ENCODE results near the gene ITPR2.

The ITPR2 gene

GRCh38 chr12:26711072-26711471, 121.9 kb downstream of the ITPR2 start:
- no peak for DNase-seq

- DNase-seq: no peak
Observed at GRCh38 chr12:26705851-26706250, 127.1 kb downstream of the ITPR2 start.

GRCh38 chr12:26704684-26705460, 128.1 kb downstream of the ITPR2 start:
- peak in 2 of 56 donors; percentile 8 to 23 for DNase-seq

GRCh38 chr12:26704214-26704613, 128.8 kb downstream of the ITPR2 start:
- no peak for DNase-seq

GRCh38 chr12:26702741-26703140, 130.3 kb downstream of the ITPR2 start:
- no peak for DNase-seq

- DNase-seq: peak in 1 of 56 donors; percentile 46
Observed at GRCh38 chr12:26701604-26702215, 131.3 kb downstream of the ITPR2 start.

- DNase-seq: no peak
Observed at GRCh38 chr12:26700430-26700829, 132.6 kb downstream of the ITPR2 start.

GRCh38 chr12:26699237-26699636, 133.8 kb downstream of the ITPR2 start:
- DNase-seq: no peak

GRCh38 chr12:26698186-26698585, 134.8 kb downstream of the ITPR2 start:
- no peak for DNase-seq

GRCh38 chr12:26697217-26697616, 135.8 kb downstream of the ITPR2 start:
- no peak for DNase-seq

- no peak for DNase-seq
Observed at GRCh38 chr12:26696613-26697092, 136.3 kb downstream of the ITPR2 start.

- DNase-seq: no peak
Observed at GRCh38 chr12:26696048-26696612, 136.9 kb downstream of the ITPR2 start.

- no peak for DNase-seq
Observed at GRCh38 chr12:26694402-26694801, 138.6 kb downstream of the ITPR2 start.

- no peak for DNase-seq
Observed at GRCh38 chr12:26692407-26692806, 140.6 kb downstream of the ITPR2 start.

GRCh38 chr12:26691234-26691970, 141.6 kb downstream of the ITPR2 start:
- peak in 22 of 56 donors; percentile 3 to 25 (median 14) for DNase-seq

GRCh38 chr12:26690601-26691000, 142.4 kb downstream of the ITPR2 start:
- no peak for DNase-seq

- DNase-seq: no peak
Observed at GRCh38 chr12:26689281-26689841, 143.6 kb downstream of the ITPR2 start.

- DNase-seq: no peak
Observed at GRCh38 chr12:26688344-26688904, 144.6 kb downstream of the ITPR2 start.

GRCh38 chr12:26686408-26686807, 146.6 kb downstream of the ITPR2 start:
- no peak for DNase-seq

- DNase-seq: no peak
Observed at GRCh38 chr12:26684101-26684500, 148.9 kb downstream of the ITPR2 start.

GRCh38 chr12:26683443-26683842, 149.6 kb downstream of the ITPR2 start:
- no peak for DNase-seq
